PC-3 (cell line): ENCODE data around the gene TMEM209. TPM values are rescaled to one million over a fixed set of nuclear protein-coding genes. Genes with fewer than 3 reads are reported as not detected.
"Not testable (repeated sequence)": the region's sequence is repeated elsewhere in the genome, so short reads cannot be mapped to it uniquely, and the experiment has no call there.

Experiments used
- ATAC-seq: fragments of 200-7000 bp; cut with Tn5 transposase; 2 replicates; pipeline ENCODE4 v1.9.1; 2020; ENCODE audit warnings: mild to moderate bottlenecking, moderate library complexity
- BruUV-seq: library from RNA; stranded (reverse); fragments of 400-500 nt; replicated peaks from 2 replicates; lab custom pipeline; 2021; lab: Mats Ljungman, UMichigan
- CTCF ChIA-PET: fragments of 300-600 bp; sonication (Branson Sonifier 250); formaldehyde crosslinking; loops from one replicate; lab custom pipeline; 2022; ENCODE audit warnings: antibody characterized with exemption; lab: Charles Lee
- POLR2A ChIA-PET: fragments of 300-600 bp; sonication (Branson Sonifier 250); formaldehyde crosslinking; loops from one replicate; lab custom pipeline; 2022; ENCODE audit warnings: antibody characterized with exemption; ENCODE audit not compliant: unreplicated experiment; lab: Charles Lee
- DNase-seq: peaks from one replicate; pipeline ENCODE4 v3.0.0-alpha.2; 2015
- H2AFZ ChIP-seq: fragments of 300-600 bp; sonication (generic); 2 replicates; pipeline ENCODE4 v1.6.0; 2016; ENCODE audit warnings: antibody characterized with exemption, low read length
- H3F3A ChIP-seq: fragments of 300-600 bp; sonication (generic); one replicate; pipeline ENCODE4 v1.6.0; 2017; ENCODE audit warnings: antibody characterized with exemption, low read length, control low read depth, mild to moderate bottlenecking; ENCODE audit not compliant: unreplicated experiment
- H3K27ac ChIP-seq: fragments of 300-600 bp; sonication (generic); 2 replicates; pipeline ENCODE4 v1.5.1; 2016; ENCODE audit warnings: mild to moderate bottlenecking, low read length
- H3K27me3 ChIP-seq: fragments of 300-600 bp; sonication (generic); 2 replicates; pipeline ENCODE4 v1.6.1; 2016; ENCODE audit warnings: low read length, mixed read lengths
- H3K36me3 ChIP-seq: fragments of 300-600 bp; sonication (generic); 2 replicates; pipeline ENCODE4 v1.6.1; 2016; ENCODE audit warnings: low read depth, mixed run types, low read length, mixed read lengths
- H3K4me1 ChIP-seq: fragments of 300-600 bp; sonication (generic); 2 replicates; pipeline ENCODE4 v1.5.1; 2016; ENCODE audit warnings: low read length; ENCODE audit not compliant: insufficient read depth
- H3K4me2 ChIP-seq: fragments of 300-600 bp; sonication (generic); 2 replicates; pipeline ENCODE4 v1.6.0; 2016; ENCODE audit warnings: low read length
- H3K4me3 ChIP-seq: fragments of 300-600 bp; sonication (generic); 2 replicates; pipeline ENCODE4 v1.5.1; 2016; ENCODE audit warnings: mild to moderate bottlenecking, low read length, mixed read lengths
- H3K79me2 ChIP-seq: fragments of 300-600 bp; sonication (generic); 2 replicates; pipeline ENCODE4 v1.6.1; 2017; ENCODE audit warnings: low read length, mixed read lengths
- H3K9ac ChIP-seq: fragments of 300-600 bp; sonication (generic); 2 replicates; pipeline ENCODE4 v1.6.0; 2016; ENCODE audit warnings: mild to moderate bottlenecking, low read length
- H3K9me2 ChIP-seq: fragments of 300-600 bp; sonication (generic); replicated peaks from 2 replicates; pipeline ENCODE4 v1.6.1; 2016; ENCODE audit warnings: mixed run types, low read length, mixed read lengths
- H3K9me3 ChIP-seq: fragments of 300-600 bp; sonication (generic); 2 replicates; pipeline ENCODE4 v1.6.1; 2016; ENCODE audit warnings: low read length, mixed read lengths
- H4K20me1 ChIP-seq: fragments of 300-600 bp; sonication (generic); 2 replicates; pipeline ENCODE4 v1.6.1; 2016; ENCODE audit warnings: low read length, mixed read lengths
- CTCF ChIP-seq: fragments of 300-600 bp; sonication (generic); conservative IDR thresholded peaks from 2 replicates; pipeline ENCODE4 v1.5.1; 2017; ENCODE audit warnings: antibody characterized with exemption, low read depth, mild to moderate bottlenecking, low read length
- EZH2 ChIP-seq: fragments of 300-600 bp; sonication (generic); IDR thresholded peaks from one replicate; pipeline ENCODE4 v1.6.1; 2017; ENCODE audit warnings: antibody characterized with exemption, mild to moderate bottlenecking, low read length; ENCODE audit not compliant: unreplicated experiment
- EZH2phosphoT487 ChIP-seq: fragments of 300-600 bp; sonication (generic); IDR thresholded peaks from 2 replicates; pipeline ENCODE4 v1.6.1; 2018; ENCODE audit warnings: mild to moderate bottlenecking, antibody characterized with exemption, low read length, borderline replicate concordance
- intact Hi-C: fragments of 100-400 bp; cut with micrococcal nuclease; formaldehyde crosslinking; loops from 2 replicates; pipeline ENCODE4 v1.9.0; 2023
- total RNA-seq: library from RNA; depleted of rRNA; stranded (reverse); fragments of >200 nt; gene quantifications from 2 replicates; pipeline ENCODE4 v1.2.3, GENCODE V29; 2014

The TMEM209 gene
- total RNA-seq, 1 experiment from 2014 or later, result 23.2 TPM

DNA sequence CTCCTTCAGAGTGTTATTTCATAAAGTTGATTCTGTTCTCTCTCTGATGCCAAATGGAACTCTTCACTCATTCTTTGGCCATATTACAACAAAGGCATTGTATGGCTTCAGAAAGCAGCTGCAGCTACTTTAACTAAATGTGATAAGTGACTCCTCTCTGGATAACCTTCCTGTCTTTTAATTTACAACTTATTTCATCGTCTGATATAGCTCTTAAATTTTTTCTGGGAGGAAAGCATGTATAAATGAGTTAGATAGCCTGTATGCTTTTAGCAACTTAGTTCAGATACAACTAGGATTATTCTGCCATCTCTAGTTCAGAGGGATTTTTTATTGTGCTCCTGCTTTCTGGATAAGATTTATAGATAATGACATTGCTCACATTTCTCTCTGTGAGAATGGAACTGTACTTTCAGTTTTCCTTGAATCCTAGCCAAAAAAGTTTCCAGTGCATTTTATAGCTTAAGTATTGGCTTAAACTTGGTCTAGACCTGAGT lies 77.3 kb downstream of the TMEM209 start:
- Histone ChIP-seq H3K4me3 (no peak overlapping the region), H3K27ac (no peak overlapping the region), H3K36me3 (peaks cover 10% of the 10 kb centered on the region), H3K27me3 (no peaks in the 10 kb centered on the region), H3F3A (no peaks in the 10 kb centered on the region), H4K20me1 (no peaks in the 10 kb centered on the region), H3K9me3 (no peaks in the 10 kb centered on the region), H3K79me2 (no peaks in the 10 kb centered on the region), H3K4me2 (no peak overlapping the region), H2AFZ (no peak overlapping the region), H3K9ac (no peak overlapping the region), H3K9me2 (no peaks in the 10 kb centered on the region), H3K4me1 (no peaks in the 10 kb centered on the region)
- intact Hi-C loops, result no loop called here
- ATAC-seq, result no peak
- BruUV-seq, result no TSS peak
- ChIA-PET CTCF (no interaction called here), POLR2A (no interaction called here)
- TF ChIP-seq EZH2phosphoT487 (no peak), EZH2 (no peak), CTCF (no peak)
- DNase-seq, result no peak

- H3K27ac ChIP-seq, result no peak overlapping the region
- intact Hi-C loops, result no loop called here
- H3K4me2 ChIP-seq, result no peak overlapping the region
These were observed 77.8 kb downstream of the TMEM209 start for GRCh38 chr7:130127404-130127803.

GRCh38 chr7:130126840-130127239 lies 78.4 kb downstream of the TMEM209 start:
- H3K9ac ChIP-seq, CTCF ChIA-PET, POLR2A ChIA-PET, H3K4me3 ChIP-seq, H3K79me2 ChIP-seq, H3K4me1 ChIP-seq, ATAC-seq, H3F3A ChIP-seq, H3K9me3 ChIP-seq, H3K27me3 ChIP-seq, H3K9me2 ChIP-seq, DNase-seq, H2AFZ ChIP-seq, H4K20me1 ChIP-seq, BruUV-seq, intact Hi-C loops, H3K27ac ChIP-seq, H3K4me2 ChIP-seq: not testable (repeated sequence)
- H3K36me3 ChIP-seq, result peaks cover 10% of the 10 kb centered on the region

More at GRCh38 chr7:130127404-130127803, 77.8 kb downstream of the TMEM209 start:
- no peaks in the 10 kb centered on the region for H3K27me3 ChIP-seq
- H3K9me2 ChIP-seq, result no peaks in the 10 kb centered on the region
- H3K4me3 ChIP-seq, result no peak overlapping the region
- H2AFZ ChIP-seq, result no peak overlapping the region
- TF ChIP-seq CTCF (no peak), EZH2 (no peak), EZH2phosphoT487 (no peak)
- H3K79me2 ChIP-seq, result no peaks in the 10 kb centered on the region
- H3F3A ChIP-seq, result no peaks in the 10 kb centered on the region
- DNase-seq (no peak), ATAC-seq (no peak)
- H3K36me3 ChIP-seq, result peaks cover 10% of the 10 kb centered on the region
- H3K9me3 ChIP-seq, result no peaks in the 10 kb centered on the region
- ChIA-PET POLR2A (no interaction called here), CTCF (no interaction called here)
- BruUV-seq, result no TSS peak
- H3K9ac ChIP-seq, result no peak overlapping the region
- no peaks in the 10 kb centered on the region for H4K20me1 ChIP-seq
- H3K4me1 ChIP-seq, result no peaks in the 10 kb centered on the region
